ENCODE results near the gene IL1RN. TPM values are rescaled to one million over a fixed set of nuclear protein-coding genes. Genes with fewer than 3 reads are reported as not detected.

Gene IL1RN
- total and polyA plus RNA-seq, 10 of the 15 experiments (the other 5 are each of a cell fraction or from before 2014, with no cell fraction given): 0.04 TPM; not detected in 7

GRCh38 chr2:113179446-113180045 is 52.1 kb downstream of the IL1RN start:
- in situ Hi-C loops (cut with MboI): no loop called here
- TF ChIP-seq CBX3 (IDR thresholded peaks at IDR 0.05; ENCODE audit: borderline replicate concordance, low read depth) (no peak), NBN (IDR thresholded peaks at IDR 0.05) (no peak), TBL1XR1 (IDR thresholded peaks at IDR 0.05; ENCODE audit: low read depth, low read length) (no peak)
- no peaks in the 10 kb centered on the region for H3K27me3 ChIP-seq (replicated peaks in 1 of 2; ENCODE audit: control insufficient read depth in 2 of 2, insufficient read depth in 2 of 2, low read length in 1 of 2)
- intact Hi-C loops (cut with micrococcal nuclease; ENCODE audit: unreplicated experiment): no loop called here
- SMC1A ChIA-PET (ENCODE audit: uncharacterized antibody, unreplicated experiment): interaction anchor here (1.0 to 1.7 kb wide), 3 partner anchors 14 to 42 kb away, joined by 3 to 11 read pairs (median 4); no protein-coding TSS in a partner anchor
- ATAC-seq (no peak), DNase-seq (ENCODE audit: low read depth, low spot score) (no peak), FAIRE-seq (no peak)
- H3K9me3 ChIP-seq (replicated peaks; ENCODE audit: control insufficient read depth, insufficient read depth, low read length): no peaks in the 10 kb centered on the region
- H2AFZ ChIP-seq (ENCODE audit: control insufficient read depth, low read depth, low read length): no peak overlapping the region
- H3K27ac ChIP-seq (ENCODE audit: control insufficient read depth, insufficient read depth): no peak overlapping the region; the same call in 1 of the 2 replicates
- peaks cover 17 to 25% of the 10 kb centered on the region in 2 experiments for H3K36me3 ChIP-seq (ENCODE audit: control insufficient read depth in 2 of 2, insufficient read depth in 2 of 2, low read length in 1 of 2)
- RAD21 ChIA-PET (ENCODE audit: unreplicated experiment): interaction anchor here (1.1 to 1.6 kb wide), 3 partner anchors 41 to 97 kb away, joined by 3 to 11 read pairs (median 5); no protein-coding TSS in a partner anchor
- no peak overlapping the region for H3K4me3 ChIP-seq
- no TSS peak for BruUV-seq (replicated peaks)
- CTCF ChIA-PET: interaction anchor here (1.3 to 13.8 kb wide), 4 partner anchors 7 to 42 kb away, joined by 3 to 195 read pairs (median 17); no protein-coding TSS in a partner anchor
- peaks cover 33% of the 10 kb centered on the region for H3K4me1 ChIP-seq (ENCODE audit: control insufficient read depth, insufficient read depth, low read length)
- POLR2A ChIA-PET: interaction anchor here (0.6 to 1.4 kb wide), 2 partner anchors 13 to 41 kb away, joined by 3 to 7 read pairs; no protein-coding TSS in a partner anchor
- peak overlapping the region; percentile 70; the same call in 1 of the 2 replicates for H3K4me2 ChIP-seq (ENCODE audit: control insufficient read depth, insufficient read depth)
- peaks cover 26% of the 10 kb centered on the region for H4K20me1 ChIP-seq (ENCODE audit: control insufficient read depth, insufficient read depth)
- 99% methylated on average over 8 of the region's 8 CpGs for WGBS (ENCODE audit: insufficient coverage, insufficient replicate concordance, low lambda C conversion rate, missing lambda C conversion rate)
- peaks cover 87% of the 10 kb centered on the region for H3K79me2 ChIP-seq (ENCODE audit: control insufficient read depth, insufficient read depth, low read length)
- no peak overlapping the region for H3K9ac ChIP-seq (ENCODE audit: control insufficient read depth, insufficient read depth, low read length)

GRCh38 chr2:113180131-113180946 is 52.9 kb downstream of the IL1RN start:
- WGBS (ENCODE audit: insufficient coverage, insufficient replicate concordance, low lambda C conversion rate, missing lambda C conversion rate): 78% methylated on average over 17 of the region's 17 CpGs
- intact Hi-C loops (cut with micrococcal nuclease; ENCODE audit: unreplicated experiment): no loop called here

More at GRCh38 chr2:113180131-113180946, 52.9 kb downstream of the IL1RN start:
- FAIRE-seq (no peak), ATAC-seq (peak; percentile 12), DNase-seq (ENCODE audit: low read depth, low spot score) (no peak)
- H3K27me3 ChIP-seq (replicated peaks in 1 of 2; ENCODE audit: control insufficient read depth in 2 of 2, insufficient read depth in 2 of 2, low read length in 1 of 2): no peaks in the 10 kb centered on the region
- H3K36me3 ChIP-seq (ENCODE audit: control insufficient read depth in 2 of 2, insufficient read depth in 2 of 2, low read length in 1 of 2): peaks cover 23 to 31% of the 10 kb centered on the region in 2 experiments
- H3K4me2 ChIP-seq (ENCODE audit: control insufficient read depth, insufficient read depth): peak overlapping the region; percentile 70
- CTCF ChIA-PET: interaction anchor here (0.7 to 13.8 kb wide), 9 partner anchors 8 to 100 kb away, joined by 3 to 195 read pairs (median 5); no protein-coding TSS in a partner anchor
- H3K4me3 ChIP-seq: peak overlapping the region; percentile 22; the same call in 1 of the 2 replicates
- no peak overlapping the region for H3K9ac ChIP-seq (ENCODE audit: control insufficient read depth, insufficient read depth, low read length)
- BruUV-seq (replicated peaks): no TSS peak
- H4K20me1 ChIP-seq (ENCODE audit: control insufficient read depth, insufficient read depth): peaks cover 32% of the 10 kb centered on the region
- peak overlapping the region; percentile 20; the same call in 1 of the 2 replicates for H3K27ac ChIP-seq (ENCODE audit: control insufficient read depth, insufficient read depth)
- H3K9me3 ChIP-seq (replicated peaks; ENCODE audit: control insufficient read depth, insufficient read depth, low read length): no peaks in the 10 kb centered on the region
- peaks cover 33% of the 10 kb centered on the region for H3K4me1 ChIP-seq (ENCODE audit: control insufficient read depth, insufficient read depth, low read length)
- in situ Hi-C loops (cut with MboI): no loop called here
- SMC1A ChIA-PET (ENCODE audit: uncharacterized antibody, unreplicated experiment): interaction anchor here (0.9 to 2.0 kb wide), 8 partner anchors 14 to 101 kb away, joined by 3 to 11 read pairs (median 4); no protein-coding TSS in a partner anchor
- POLR2A ChIA-PET: interaction anchor here (0.6 to 1.7 kb wide), 4 partner anchors 10 to 42 kb away, joined by 3 to 7 read pairs (median 5); no protein-coding TSS in a partner anchor
- H3K79me2 ChIP-seq (ENCODE audit: control insufficient read depth, insufficient read depth, low read length): peaks cover 86% of the 10 kb centered on the region
- RAD21 ChIA-PET (ENCODE audit: unreplicated experiment): interaction anchor here (0.6 to 1.6 kb wide), 4 partner anchors 41 to 98 kb away, joined by 3 to 11 read pairs (median 4); no protein-coding TSS in a partner anchor
- TF ChIP-seq STAT3 (IDR thresholded peaks at IDR 0.05; ENCODE audit: low read depth, low read length) (no peak), RAD21 (IDR thresholded peaks at IDR 0.05; ENCODE audit: insufficient read depth, low read depth, low read length) (peak; percentile 2; the same call in 1 of the 2 replicates), MXI1 (IDR thresholded peaks at IDR 0.05; ENCODE audit: low read depth, low read length) (no peak)
- H2AFZ ChIP-seq (ENCODE audit: control insufficient read depth, low read depth, low read length): no peak overlapping the region

Data from GM12878 (cell line).